NOMO-1 treated with dmso at 0.1 percent for 144 hours (cell line): Measurements from ENCODE around the gene ABTB2.

ENCODE experiments used
- DNase-seq: peaks from one replicate; lab custom pipeline; 2025; ENCODE audit not compliant: unreplicated experiment; lab: John Stamatoyannopoulos, UW

Gene ABTB2

GRCh38 chr11:34243600-34244464 lies 114.0 kb downstream of the ABTB2 start:
- no peak for DNase-seq

GRCh38 chr11:34242037-34242625 lies 115.7 kb downstream of the ABTB2 start:
- no peak for DNase-seq

GRCh38 chr11:34240150-34240494 lies 117.7 kb downstream of the ABTB2 start:
- no peak for DNase-seq

- no peak for DNase-seq
Measured at GRCh38 chr11:34239465-34240149, 118.2 kb downstream of the ABTB2 start.

GRCh38 chr11:34238966-34239365 lies 118.8 kb downstream of the ABTB2 start:
- no peak for DNase-seq

- no peak for DNase-seq
Measured at GRCh38 chr11:34238533-34238932, 119.3 kb downstream of the ABTB2 start.

- no peak for DNase-seq
Measured at GRCh38 chr11:34236572-34236971, 121.2 kb downstream of the ABTB2 start.

GRCh38 chr11:34235591-34236071 lies 122.2 kb downstream of the ABTB2 start:
- no peak for DNase-seq

- no peak for DNase-seq
Measured at GRCh38 chr11:34235189-34235588, 122.6 kb downstream of the ABTB2 start.

- DNase-seq = peak; percentile 50
Measured at GRCh38 chr11:34234086-34234740, 123.6 kb downstream of the ABTB2 start.

GRCh38 chr11:34233215-34233614 lies 124.6 kb downstream of the ABTB2 start:
- no peak for DNase-seq

GRCh38 chr11:34232807-34233206 lies 125.0 kb downstream of the ABTB2 start:
- no peak for DNase-seq

- no peak for DNase-seq
Measured at GRCh38 chr11:34226210-34226609, 131.6 kb downstream of the ABTB2 start.

GRCh38 chr11:34225091-34225490 lies 132.7 kb downstream of the ABTB2 start:
- no peak for DNase-seq

GRCh38 chr11:34224434-34224966 lies 133.3 kb downstream of the ABTB2 start:
- no peak for DNase-seq

- DNase-seq = no peak
Measured at GRCh38 chr11:34223907-34224306, 133.9 kb downstream of the ABTB2 start.

GRCh38 chr11:34223021-34223813 lies 134.6 kb downstream of the ABTB2 start:
- no peak for DNase-seq

GRCh38 chr11:34222030-34222429 lies 135.8 kb downstream of the ABTB2 start:
- DNase-seq = no peak

GRCh38 chr11:34219941-34220370 lies 137.9 kb downstream of the ABTB2 start:
- DNase-seq = no peak

GRCh38 chr11:34219279-34219678 lies 138.5 kb downstream of the ABTB2 start:
- no peak for DNase-seq
